Measurements from ENCODE around the gene LAMA5.

The LAMA5 gene

GRCh38 chr20:62298577-62299249, 68.4 kb downstream of the LAMA5 start:
- no peak overlapping the region for H3K4me2 ChIP-seq (ENCODE audit: low read depth, low read length, poor library complexity, severe bottlenecking)
- H2AFZ ChIP-seq (ENCODE audit: low read depth, low read length, severe bottlenecking) = no peak overlapping the region
- H3K36me3 ChIP-seq (ENCODE audit: low read length) = no peaks in the 10 kb centered on the region
- H3K27ac ChIP-seq (ENCODE audit: low read depth, low read length) = no peak overlapping the region
- no peaks in the 10 kb centered on the region for H3K27me3 ChIP-seq (ENCODE audit: low read length)
- H3K4me3 ChIP-seq (ENCODE audit: insufficient read depth, low read length, poor library complexity, severe bottlenecking) = no peak overlapping the region
- TF ChIP-seq EZH2phosphoT487 (conservative IDR thresholded peaks at IDR 0.05; ENCODE audit: low read length) (no peak), CTCF (IDR thresholded peaks at IDR 0.05; ENCODE audit: insufficient read depth, low read length, poor library complexity, severe bottlenecking) (no peak)
- 0 out of 2 replicates have a peak, but pooled peaks cover 3% of the 10 kb centered on the region for H3F3A ChIP-seq (ENCODE audit: insufficient read depth)
- no peaks in the 10 kb centered on the region for H3K9me3 ChIP-seq (ENCODE audit: insufficient read depth, low read length)
- H3K79me2 ChIP-seq (ENCODE audit: insufficient read depth, low read length) = peaks cover 7% of the 10 kb centered on the region
- no peaks in the 10 kb centered on the region for H3K9me2 ChIP-seq (replicated peaks; ENCODE audit: insufficient read depth, low read length)
- H4K20me1 ChIP-seq (ENCODE audit: low read depth, low read length) = no peaks in the 10 kb centered on the region; the same call in 1 of the 2 replicates
- H3K9ac ChIP-seq (ENCODE audit: low read length) = no peak overlapping the region

GRCh38 chr20:62297449-62298227, 69.5 kb downstream of the LAMA5 start:
- Histone ChIP-seq H3F3A (ENCODE audit: insufficient read depth) (0 out of 2 replicates have a peak, but pooled peaks cover 3% of the 10 kb centered on the region), H3K9ac (ENCODE audit: low read length) (no peak overlapping the region), H3K4me3 (ENCODE audit: insufficient read depth, low read length, poor library complexity, severe bottlenecking) (no peak overlapping the region), H3K27me3 (ENCODE audit: low read length) (no peaks in the 10 kb centered on the region), H4K20me1 (ENCODE audit: low read depth, low read length) (no peaks in the 10 kb centered on the region), H3K27ac (ENCODE audit: low read depth, low read length) (no peak overlapping the region), H3K9me2 (replicated peaks; ENCODE audit: insufficient read depth, low read length) (no peaks in the 10 kb centered on the region), H3K9me3 (ENCODE audit: insufficient read depth, low read length) (no peaks in the 10 kb centered on the region), H2AFZ (ENCODE audit: low read depth, low read length, severe bottlenecking) (no peak overlapping the region), H3K36me3 (ENCODE audit: low read length) (no peaks in the 10 kb centered on the region), H3K4me2 (ENCODE audit: low read depth, low read length, poor library complexity, severe bottlenecking) (no peak overlapping the region), H3K79me2 (ENCODE audit: insufficient read depth, low read length) (no peaks in the 10 kb centered on the region)
- TF ChIP-seq EZH2phosphoT487 (conservative IDR thresholded peaks at IDR 0.05; ENCODE audit: low read length) (no peak), CTCF (IDR thresholded peaks at IDR 0.05; ENCODE audit: insufficient read depth, low read length, poor library complexity, severe bottlenecking) (no peak)

GRCh38 chr20:62296724-62297448, 70.2 kb downstream of the LAMA5 start:
- H3K4me3 ChIP-seq (ENCODE audit: insufficient read depth, low read length, poor library complexity, severe bottlenecking) = no peak overlapping the region
- no peaks in the 10 kb centered on the region for H4K20me1 ChIP-seq (ENCODE audit: low read depth, low read length)
- H3K27me3 ChIP-seq (ENCODE audit: low read length) = no peaks in the 10 kb centered on the region
- no peaks in the 10 kb centered on the region for H3K36me3 ChIP-seq (ENCODE audit: low read length)
- no peak overlapping the region for H3K27ac ChIP-seq (ENCODE audit: low read depth, low read length)
- no peak overlapping the region for H2AFZ ChIP-seq (ENCODE audit: low read depth, low read length, severe bottlenecking)
- H3K79me2 ChIP-seq (ENCODE audit: insufficient read depth, low read length) = no peaks in the 10 kb centered on the region
- no peak for TF ChIP-seq CTCF (IDR thresholded peaks at IDR 0.05; ENCODE audit: insufficient read depth, low read length, poor library complexity, severe bottlenecking)
- no peak for TF ChIP-seq EZH2phosphoT487 (conservative IDR thresholded peaks at IDR 0.05; ENCODE audit: low read length)
- H3K9ac ChIP-seq (ENCODE audit: low read length) = no peak overlapping the region
- 0 out of 2 replicates have a peak, but pooled peaks cover 3% of the 10 kb centered on the region for H3F3A ChIP-seq (ENCODE audit: insufficient read depth)
- H3K9me2 ChIP-seq (replicated peaks; ENCODE audit: insufficient read depth, low read length) = no peaks in the 10 kb centered on the region
- H3K4me2 ChIP-seq (ENCODE audit: low read depth, low read length, poor library complexity, severe bottlenecking) = no peak overlapping the region
- no peaks in the 10 kb centered on the region for H3K9me3 ChIP-seq (ENCODE audit: insufficient read depth, low read length)

Data from SU-DHL-6 (cell line).